MM.1S (cell line): ENCODE data around the gene CENPW.

Experiments used
- DNase-seq: peaks from one replicate; pipeline ENCODE4 v3.0.0-alpha.2; 2015
- H2AFZ ChIP-seq: fragments of 300-600 bp; sonication (generic); 2 replicates; pipeline ENCODE4 v1.6.0; 2016; ENCODE audit warnings: antibody characterized with exemption, low read length
- H3F3A ChIP-seq: fragments of 300-600 bp; sonication (generic); 2 replicates; pipeline ENCODE4 v1.6.1; 2016; ENCODE audit warnings: mild to moderate bottlenecking, antibody characterized with exemption, low read length, moderate library complexity, mixed read lengths; ENCODE audit not compliant: insufficient read depth
- H3K27ac ChIP-seq: fragments of 300-600 bp; sonication (generic); 2 replicates; pipeline ENCODE4 v1.5.1; 2016; ENCODE audit warnings: mild to moderate bottlenecking, low read length
- H3K27me3 ChIP-seq: fragments of 300-600 bp; sonication (generic); replicated peaks from 2 replicates; pipeline ENCODE4 v1.6.0; 2016; ENCODE audit warnings: low read length; ENCODE audit not compliant: insufficient read depth
- H3K36me3 ChIP-seq: fragments of 300-600 bp; sonication (generic); replicated peaks from 2 replicates; pipeline ENCODE4 v1.6.1; 2016; ENCODE audit warnings: mild to moderate bottlenecking, low read length, mixed read lengths; ENCODE audit not compliant: insufficient read depth
- H3K4me1 ChIP-seq: fragments of 300-600 bp; sonication (generic); 2 replicates; pipeline ENCODE4 v1.6.1; 2016; ENCODE audit warnings: low read length, mixed read lengths
- H3K4me2 ChIP-seq: fragments of 300-600 bp; sonication (generic); 2 replicates; pipeline ENCODE4 v1.6.0; 2016; ENCODE audit warnings: low read depth, low read length
- H3K4me3 ChIP-seq: fragments of 300-600 bp; sonication (generic); 2 replicates; pipeline ENCODE4 v1.5.1; 2016; ENCODE audit warnings: low read length, mixed read lengths
- H3K79me2 ChIP-seq: fragments of 300-600 bp; sonication (generic); 2 replicates; pipeline ENCODE4 v1.6.1; 2016; ENCODE audit warnings: mixed run types, low read length, mixed read lengths
- H3K9ac ChIP-seq: fragments of 300-600 bp; sonication (generic); 2 replicates; pipeline ENCODE4 v1.6.1; 2016; ENCODE audit warnings: low read length, mixed read lengths
- H3K9me2 ChIP-seq: fragments of 300-600 bp; sonication (generic); replicated peaks from 2 replicates; pipeline ENCODE4 v1.6.1; 2016; ENCODE audit warnings: mild to moderate bottlenecking, low read length, mixed read lengths; ENCODE audit not compliant: insufficient read depth
- H3K9me3 ChIP-seq: fragments of 300-600 bp; sonication (generic); replicated peaks from 2 replicates; pipeline ENCODE4 v1.6.1; 2016; ENCODE audit warnings: mild to moderate bottlenecking, low read length, mixed read lengths; ENCODE audit not compliant: insufficient read depth
- H4K20me1 ChIP-seq: fragments of 300-600 bp; sonication (generic); 2 replicates; pipeline ENCODE4 v1.6.1; 2016; ENCODE audit warnings: mild to moderate bottlenecking, low read length, moderate library complexity, mixed read lengths; ENCODE audit not compliant: insufficient read depth
- CTCF ChIP-seq: fragments of 300-600 bp; sonication (generic); IDR thresholded peaks from 2 replicates; pipeline ENCODE4 v1.5.1; 2016; ENCODE audit warnings: antibody characterized with exemption, low read length, mixed read lengths
- EZH2 ChIP-seq: fragments of 300-600 bp; sonication (generic); optimal IDR thresholded peaks from 2 replicates; pipeline ENCODE3; 2017; ENCODE audit warnings: low read depth, mild to moderate bottlenecking, antibody characterized with exemption, low read length, mixed read lengths
- EZH2phosphoT487 ChIP-seq: fragments of 300-600 bp; sonication (generic); IDR thresholded peaks from 2 replicates; pipeline ENCODE4 v1.6.1; 2018; ENCODE audit warnings: antibody characterized with exemption, low read length

Gene CENPW

DNA sequence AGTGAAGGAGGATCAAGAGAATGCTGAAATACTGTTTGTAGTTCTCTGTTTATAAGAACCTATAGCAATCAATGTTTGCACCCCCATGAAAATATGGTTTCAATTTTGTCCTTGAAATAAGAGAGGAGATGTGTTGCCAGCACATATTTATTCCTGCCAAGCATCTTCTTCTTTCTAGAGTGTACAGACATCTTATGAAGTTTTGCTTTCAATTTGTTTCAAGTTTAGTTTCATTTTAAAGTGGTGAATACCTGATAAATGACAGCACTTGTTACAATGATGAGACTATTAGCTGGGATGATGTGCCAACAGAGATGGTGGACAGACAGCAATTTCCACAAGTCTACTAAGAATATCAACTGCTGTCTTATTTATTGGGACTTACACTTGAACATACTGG, 39.2 kb upstream of the CENPW start:
- H3K9me3 ChIP-seq = no peaks in the 10 kb centered on the region
- no peaks in the 10 kb centered on the region for H3F3A ChIP-seq
- peak overlapping the region; percentile 39 for H3K4me2 ChIP-seq
- no peaks in the 10 kb centered on the region for H3K36me3 ChIP-seq
- no peak for TF ChIP-seq EZH2
- TF ChIP-seq EZH2phosphoT487 = no peak
- no peak for TF ChIP-seq CTCF
- peak; percentile 52 for DNase-seq
- H3K27me3 ChIP-seq = no peaks in the 10 kb centered on the region
- H3K79me2 ChIP-seq = no peaks in the 10 kb centered on the region
- H3K27ac ChIP-seq = no peak overlapping the region
- H3K9ac ChIP-seq = no peak overlapping the region
- H2AFZ ChIP-seq = peak overlapping the region; percentile 37
- H3K4me3 ChIP-seq = no peak overlapping the region; the same call in 1 of the 2 replicates
- H3K9me2 ChIP-seq = no peaks in the 10 kb centered on the region
- H3K4me1 ChIP-seq = no peaks in the 10 kb centered on the region
- H4K20me1 ChIP-seq = no peaks in the 10 kb centered on the region

- Histone ChIP-seq H2AFZ (no peak overlapping the region), H3K9me2 (no peaks in the 10 kb centered on the region), H3K4me2 (no peak overlapping the region), H3K27ac (no peak overlapping the region), H3K4me1 (no peaks in the 10 kb centered on the region), H3K79me2 (no peaks in the 10 kb centered on the region), H3K27me3 (no peaks in the 10 kb centered on the region), H3K4me3 (no peak overlapping the region), H4K20me1 (no peaks in the 10 kb centered on the region), H3K9me3 (no peaks in the 10 kb centered on the region), H3K36me3 (no peaks in the 10 kb centered on the region), H3F3A (no peaks in the 10 kb centered on the region), H3K9ac (no peak overlapping the region)
- no peak for DNase-seq
- TF ChIP-seq EZH2phosphoT487 (no peak), CTCF (no peak), EZH2 (no peak)
These were observed 37.7 kb upstream of the CENPW start for GRCh38 chr6:126302191-126302590.

GRCh38 chr6:126307849-126308248, 32.1 kb upstream of the CENPW start:
- Histone ChIP-seq H3K27ac (no peak overlapping the region), H2AFZ (no peak overlapping the region), H3K4me3 (no peak overlapping the region), H3K4me2 (no peak overlapping the region), H4K20me1 (no peaks in the 10 kb centered on the region), H3K4me1 (no peaks in the 10 kb centered on the region; the same call in 1 of the 2 replicates), H3K27me3 (no peaks in the 10 kb centered on the region), H3K9ac (no peak overlapping the region), H3K79me2 (no peaks in the 10 kb centered on the region), H3K9me3 (no peaks in the 10 kb centered on the region), H3K9me2 (no peaks in the 10 kb centered on the region), H3F3A (no peaks in the 10 kb centered on the region), H3K36me3 (no peaks in the 10 kb centered on the region)
- TF ChIP-seq EZH2phosphoT487 (no peak), CTCF (no peak), EZH2 (no peak)
- DNase-seq = no peak

GRCh38 chr6:126308362-126308761, 31.6 kb upstream of the CENPW start:
- Histone ChIP-seq H3K36me3 (no peaks in the 10 kb centered on the region), H3K9me2 (no peaks in the 10 kb centered on the region), H3K9me3 (no peaks in the 10 kb centered on the region), H3K4me3 (no peak overlapping the region), H3K9ac (no peak overlapping the region), H3K4me1 (no peaks in the 10 kb centered on the region; the same call in 1 of the 2 replicates), H3K4me2 (no peak overlapping the region), H3K27me3 (no peaks in the 10 kb centered on the region), H4K20me1 (no peaks in the 10 kb centered on the region), H3K79me2 (no peaks in the 10 kb centered on the region), H3F3A (no peaks in the 10 kb centered on the region), H2AFZ (no peak overlapping the region), H3K27ac (no peak overlapping the region)
- DNase-seq = no peak
- TF ChIP-seq EZH2phosphoT487 = no peak
- no peak for TF ChIP-seq EZH2
- TF ChIP-seq CTCF = no peak
